SU-DHL-6 (cell line): ENCODE results near the gene MYOM3.

ENCODE experiments used
- CTCF ChIP-seq: fragments of 200-600 bp; sonication (generic); IDR thresholded peaks from one replicate; pipeline ENCODE4 v1.5.1; 2017; ENCODE audit warnings: antibody characterized with exemption, mild to moderate bottlenecking, low read length, moderate library complexity; ENCODE audit not compliant: insufficient read depth, poor library complexity, severe bottlenecking
- EZH2phosphoT487 ChIP-seq: fragments of 200-600 bp; sonication (generic), shearing (Covaris generic); conservative IDR thresholded peaks from 2 replicates; pipeline ENCODE4 v1.6.1; 2018; ENCODE audit warnings: mild to moderate bottlenecking, antibody characterized with exemption, low read length, moderate library complexity, mixed read lengths

GRCh38 chr1:24085546-24085945 is 26.4 kb downstream of the MYOM3 start:
- TF ChIP-seq CTCF (no peak), EZH2phosphoT487 (no peak)
